Heart left ventricle (tissue), 13 donors: ENCODE data around the gene ADAMTS12.

Source experiments
- POLR2A ChIP-seq, 2 donors: fragments of 450-650 bp; IDR thresholded peaks; one replicate each; pipeline ENCODE4 v1.6.1; 2017; ENCODE audit warnings: antibody characterized with exemption in 2 of 2, mild to moderate bottlenecking in 2 of 2, moderate library complexity in 2 of 2
- TF ChIP-seq, protein P1 (sequence below), 12 donors: fragments of 200-600 bp; sonication (generic) in 4 of 12; IDR thresholded peaks; one replicate each; pipeline versions ENCODE4 v1.5.0 to v1.8.0; 2018 to 2022; ENCODE audit warnings: antibody characterized with exemption in 12 of 12, mild to moderate bottlenecking in 5 of 12
- donor health status: ischemic (EF 13 %, LVEDD 7.1; RV severe dilation, severe dysfunction).
- donor health status: DM: no; HTN: yes; CAD: no.
- donor health status: DM: no; HTN: no; CAD: no.
- donor health status: ischemic (EF 25% LVEDD 6.9; RV normal size, moderate dysfunction).
- donor health status: ischemic (EF 25% LVEDD 5.7; RV mildly dilated, moderate dysfunction).
- donor health status: ischemic (EF 35%, LVEDD 5.7; RV mildly dilated, moderate dysfunction).
- donor health status: nonischemic (EF 11% LVEDD 7.7; RV severe dilation, severe dysfunction).
- donor health status: DM: yes; HTN: yes; CAD: no.
- donor health status: PGD.
- donor health status: ischemic (EF 29% LVEDD 5.4; RV normal size, mild dysfunction).
- donor health status: nonischemic (EF 23%, LVEDD 6.1; RV moderate dilation, normal function).

DNA sequence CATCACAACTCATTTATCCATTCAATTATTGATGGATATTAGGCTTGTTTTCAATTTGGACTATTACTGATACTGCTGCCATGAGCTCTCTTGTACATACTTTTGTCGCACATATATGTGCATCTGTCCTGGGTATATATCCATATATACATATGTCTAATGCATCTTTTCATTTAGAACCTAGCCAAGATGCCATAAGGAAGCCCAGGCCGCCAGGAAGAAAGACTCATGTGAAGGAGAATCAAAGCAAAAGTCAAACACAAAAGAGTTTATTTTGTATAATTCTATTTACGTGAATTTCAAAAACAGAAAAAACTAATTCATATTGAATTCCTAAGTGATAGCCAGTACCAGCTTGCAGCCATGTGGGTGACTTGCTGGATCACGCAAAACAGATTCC, 79.0 kb downstream of the ADAMTS12 start:
- TF ChIP-seq, protein P1, sequence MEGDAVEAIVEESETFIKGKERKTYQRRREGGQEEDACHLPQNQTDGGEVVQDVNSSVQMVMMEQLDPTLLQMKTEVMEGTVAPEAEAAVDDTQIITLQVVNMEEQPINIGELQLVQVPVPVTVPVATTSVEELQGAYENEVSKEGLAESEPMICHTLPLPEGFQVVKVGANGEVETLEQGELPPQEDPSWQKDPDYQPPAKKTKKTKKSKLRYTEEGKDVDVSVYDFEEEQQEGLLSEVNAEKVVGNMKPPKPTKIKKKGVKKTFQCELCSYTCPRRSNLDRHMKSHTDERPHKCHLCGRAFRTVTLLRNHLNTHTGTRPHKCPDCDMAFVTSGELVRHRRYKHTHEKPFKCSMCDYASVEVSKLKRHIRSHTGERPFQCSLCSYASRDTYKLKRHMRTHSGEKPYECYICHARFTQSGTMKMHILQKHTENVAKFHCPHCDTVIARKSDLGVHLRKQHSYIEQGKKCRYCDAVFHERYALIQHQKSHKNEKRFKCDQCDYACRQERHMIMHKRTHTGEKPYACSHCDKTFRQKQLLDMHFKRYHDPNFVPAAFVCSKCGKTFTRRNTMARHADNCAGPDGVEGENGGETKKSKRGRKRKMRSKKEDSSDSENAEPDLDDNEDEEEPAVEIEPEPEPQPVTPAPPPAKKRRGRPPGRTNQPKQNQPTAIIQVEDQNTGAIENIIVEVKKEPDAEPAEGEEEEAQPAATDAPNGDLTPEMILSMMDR (IDR thresholded peaks at IDR 0.05), result no peak
- no peak for TF ChIP-seq POLR2A (IDR thresholded peaks at IDR 0.05)
